ENCODE data around the gene UNC13C.
"Not testable (repeated sequence)": the region's sequence is repeated elsewhere in the genome, so short reads cannot be mapped to it uniquely, and the experiment has no call there.

The UNC13C gene

GRCh38 chr15:54307926-54308325 is 329.7 kb downstream of the UNC13C start:
- no peak for DNase-seq

GRCh38 chr15:54312528-54312927 is 334.3 kb downstream of the UNC13C start:
- DNase-seq: no peak

GRCh38 chr15:54321426-54321825 is 343.2 kb downstream of the UNC13C start:
- DNase-seq: no peak

DNA sequence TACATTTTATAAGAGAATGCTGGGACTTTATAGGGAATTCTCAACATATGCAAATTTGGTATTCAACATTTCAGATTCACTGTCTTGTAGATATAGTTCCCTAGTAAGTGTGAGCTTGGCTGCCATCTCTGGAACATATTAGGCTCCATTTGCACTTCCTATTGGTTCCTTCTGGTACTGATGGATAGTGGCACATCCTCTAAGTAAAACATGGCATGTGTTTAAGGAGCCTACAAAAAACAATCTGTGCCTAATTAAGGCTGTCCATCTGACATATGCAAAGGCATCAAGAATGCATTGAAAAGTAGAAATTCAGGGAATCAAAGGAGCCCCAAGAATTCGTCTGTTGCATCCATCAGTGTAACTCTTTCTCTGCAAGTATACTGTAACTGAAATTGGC is 344.1 kb downstream of the UNC13C start:
- no peak for DNase-seq

GRCh38 chr15:54345301-54345700 is 367.1 kb downstream of the UNC13C start:
- no peak for DNase-seq

GRCh38 chr15:54345827-54346226 is 367.6 kb downstream of the UNC13C start:
- DNase-seq: no peak

DNA sequence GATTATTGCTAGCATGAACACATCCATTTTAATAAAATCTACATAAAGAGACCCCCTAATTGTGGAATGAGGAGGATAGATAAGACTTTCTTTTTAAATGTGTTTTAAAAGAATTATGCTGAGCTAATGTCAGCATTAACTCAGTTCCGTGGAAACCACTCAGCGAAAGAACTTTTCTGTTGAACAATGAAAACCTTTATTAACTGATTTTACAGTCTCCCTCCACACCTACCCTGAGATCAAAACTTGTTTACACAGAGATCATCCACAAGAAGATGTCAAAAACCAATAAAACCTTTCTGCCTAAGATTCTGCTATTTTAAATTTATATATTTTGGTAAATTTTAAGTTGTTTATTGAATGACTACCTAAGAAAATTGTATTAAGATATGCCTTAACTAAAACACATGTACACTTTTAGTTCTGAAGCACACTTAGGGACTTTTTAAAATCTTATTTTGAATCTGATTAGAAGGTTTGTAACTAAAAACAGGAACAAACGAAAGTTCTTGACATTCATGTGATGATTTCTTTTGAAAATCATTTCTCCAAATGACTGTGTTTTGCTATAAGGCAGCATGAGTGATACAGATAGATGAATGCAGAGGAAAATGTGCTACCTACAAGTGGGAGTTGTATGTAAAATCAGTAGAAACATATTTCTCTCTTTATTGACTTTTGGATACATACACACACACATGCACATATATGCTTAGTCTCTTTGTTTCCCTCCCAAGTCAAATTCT is 369.0 kb downstream of the UNC13C start:
- no peak for DNase-seq

GRCh38 chr15:54353726-54354125 is 375.5 kb downstream of the UNC13C start:
- no peak for DNase-seq

DNA sequence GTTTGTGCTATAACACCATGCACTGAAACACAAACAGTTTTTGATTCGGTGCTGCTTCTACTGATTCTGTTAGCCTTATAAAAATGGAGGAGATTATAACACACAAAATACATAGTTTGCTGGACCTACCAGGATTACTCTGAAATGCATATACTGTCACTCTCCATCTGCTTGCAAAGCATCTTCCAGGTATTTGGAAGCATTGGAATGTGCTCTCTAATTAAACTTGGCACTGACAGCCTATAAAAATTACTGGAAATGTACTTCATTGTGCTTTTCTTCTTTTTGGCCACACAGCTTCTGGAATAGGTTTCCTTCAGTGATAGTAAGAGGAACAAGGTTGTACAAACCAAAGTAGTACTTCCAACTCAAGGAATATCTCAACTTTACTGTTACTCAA is 376.1 kb downstream of the UNC13C start:
- no peak for DNase-seq

DNA sequence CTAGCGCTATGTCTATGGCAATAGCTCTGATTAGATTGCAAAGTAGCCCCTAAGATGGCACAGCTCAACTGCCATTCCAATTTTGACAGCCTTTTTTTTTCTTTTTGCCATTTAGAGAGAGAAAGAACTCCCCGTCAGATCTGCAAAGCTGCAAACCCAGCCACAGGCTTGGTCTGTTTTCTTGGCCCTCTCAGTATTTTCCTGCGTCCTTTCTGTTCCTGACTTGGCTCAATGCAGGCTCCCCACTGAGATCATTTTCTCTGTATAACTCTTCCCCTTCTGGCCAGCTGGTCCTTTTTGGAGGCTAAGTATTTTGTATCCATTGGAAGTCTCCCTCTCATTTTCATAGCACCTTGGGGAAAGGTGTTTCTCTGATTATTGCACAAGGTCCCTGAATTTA is 386.7 kb downstream of the UNC13C start:
- no peak for DNase-seq

DNA sequence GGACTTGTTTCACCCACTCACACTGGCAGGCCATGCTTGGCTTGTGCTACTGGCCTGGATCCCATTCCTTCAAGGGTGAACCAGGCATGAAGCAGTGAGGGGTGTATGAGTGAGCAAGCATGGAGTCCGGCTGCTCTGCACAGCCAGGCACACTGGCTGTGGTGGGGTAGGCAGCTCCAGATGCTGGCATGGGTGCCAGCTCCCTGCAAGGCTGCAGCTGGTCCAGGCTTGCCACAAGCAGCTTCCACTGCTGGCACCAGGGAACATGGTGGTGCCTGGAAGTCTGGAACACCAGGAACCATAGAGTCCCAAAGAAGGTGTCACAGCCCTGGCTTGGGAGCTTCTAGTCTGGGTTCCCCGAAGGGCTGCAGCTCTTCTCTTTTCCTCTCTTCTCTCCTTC is 395.1 kb downstream of the UNC13C start:
- no peak for DNase-seq

DNA sequence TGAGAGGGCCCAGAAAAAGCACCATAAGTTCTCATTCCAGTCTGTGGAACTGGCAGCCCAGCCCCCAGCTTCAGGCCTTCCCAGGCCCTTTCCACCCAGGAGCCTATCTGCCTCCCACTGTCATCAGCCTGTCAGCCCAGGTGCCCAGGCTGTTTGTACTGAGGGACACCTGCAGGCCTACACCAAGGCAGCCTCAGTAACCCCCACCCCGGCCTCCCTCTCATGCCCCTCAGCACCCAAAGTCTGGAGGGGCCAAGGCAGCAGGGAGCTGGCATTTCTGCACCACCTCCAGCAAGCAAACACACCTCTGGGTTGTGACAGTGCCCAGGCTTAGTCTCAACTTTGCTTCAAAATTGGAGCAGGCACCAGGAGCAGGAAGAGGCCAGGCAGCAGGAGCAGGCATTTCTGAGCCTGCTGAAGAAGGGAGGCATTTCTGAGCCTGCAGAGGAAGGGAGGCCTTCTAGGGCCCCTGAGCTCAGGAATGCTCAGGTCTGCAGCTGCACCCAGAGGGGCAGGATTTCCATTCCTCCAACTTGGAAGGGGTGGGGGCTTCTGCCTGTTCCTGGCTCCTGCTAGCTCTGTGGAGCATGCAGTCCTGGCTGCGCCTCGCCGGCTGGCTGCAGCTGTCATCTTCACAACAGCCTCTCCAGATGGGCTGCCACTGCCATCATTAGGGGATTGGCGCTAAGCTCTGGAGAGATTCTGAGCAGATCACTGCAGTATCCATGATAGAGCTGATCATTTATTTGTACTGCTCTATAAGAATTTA is 396.1 kb downstream of the UNC13C start:
- no peak for DNase-seq

DNA sequence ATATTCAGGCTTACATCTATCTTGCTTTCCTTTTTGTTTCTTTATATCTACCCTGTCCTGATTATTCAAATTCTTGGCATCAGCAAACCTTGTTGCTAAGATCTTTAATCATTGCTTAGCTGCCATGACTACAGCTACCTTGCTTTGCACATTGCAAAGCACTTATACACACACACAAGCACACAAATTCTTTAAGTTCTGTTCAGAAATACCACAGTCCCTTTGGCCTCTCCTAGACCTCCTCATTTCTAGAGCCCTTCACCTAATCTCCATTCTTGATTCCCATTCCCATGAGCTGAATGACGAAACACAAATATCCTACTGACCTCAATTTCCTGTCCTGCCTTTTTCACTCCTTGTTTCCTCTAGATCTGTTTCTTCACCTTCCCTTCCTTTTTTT is 409.6 kb downstream of the UNC13C start:
- no peak for DNase-seq

GRCh38 chr15:54388746-54389145 is 410.5 kb downstream of the UNC13C start:
- DNase-seq: no peak

GRCh38 chr15:54410481-54410880 is 432.2 kb downstream of the UNC13C start:
- DNase-seq: no peak

DNA sequence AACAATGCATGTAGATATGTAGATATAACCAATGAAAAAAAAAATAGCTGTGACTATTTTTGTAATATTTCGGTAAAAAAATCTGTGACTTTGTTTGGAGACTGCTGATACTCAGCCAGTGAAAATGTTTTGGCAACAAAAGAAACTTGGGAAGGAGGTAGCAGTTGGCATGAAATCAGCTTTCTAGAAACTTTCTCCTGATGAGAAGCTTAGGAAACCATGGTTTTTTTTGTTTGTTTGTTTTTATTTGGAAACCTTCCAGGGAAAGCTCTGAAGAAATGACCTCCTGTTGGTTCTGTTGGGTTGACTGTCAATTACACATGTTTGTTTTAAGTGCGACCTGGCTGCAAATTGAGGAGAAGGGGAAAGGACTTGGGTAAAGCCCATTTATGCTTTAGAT is 445.9 kb downstream of the UNC13C start:
- DNase-seq: no peak

- DNase-seq: no peak
Measured at GRCh38 chr15:54428596-54428995, 450.4 kb downstream of the UNC13C start.

DNA sequence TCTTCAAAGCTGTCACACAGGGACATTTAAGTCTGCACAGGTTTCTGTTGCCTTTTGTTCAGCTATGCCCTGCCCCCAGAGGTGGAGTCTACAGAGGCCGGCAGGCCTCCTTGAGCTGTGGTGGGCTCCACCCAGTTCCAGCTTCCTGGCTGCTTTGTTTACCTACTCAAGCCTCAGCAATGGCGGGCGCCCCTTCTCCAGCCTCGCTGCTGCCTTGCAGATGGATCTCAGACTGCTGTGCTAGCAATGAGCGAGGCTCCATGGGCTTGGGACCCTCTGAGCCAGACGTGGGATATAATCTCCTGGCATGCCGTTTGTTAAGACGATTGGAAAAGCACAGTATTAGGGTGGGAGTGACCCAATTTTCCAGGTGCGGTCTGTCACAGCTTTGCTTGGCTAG is 472.0 kb downstream of the UNC13C start:
- DNase-seq: not testable (repeated sequence)

GRCh38 chr15:54456413-54456812 is 478.2 kb downstream of the UNC13C start:
- DNase-seq: no peak

DNA sequence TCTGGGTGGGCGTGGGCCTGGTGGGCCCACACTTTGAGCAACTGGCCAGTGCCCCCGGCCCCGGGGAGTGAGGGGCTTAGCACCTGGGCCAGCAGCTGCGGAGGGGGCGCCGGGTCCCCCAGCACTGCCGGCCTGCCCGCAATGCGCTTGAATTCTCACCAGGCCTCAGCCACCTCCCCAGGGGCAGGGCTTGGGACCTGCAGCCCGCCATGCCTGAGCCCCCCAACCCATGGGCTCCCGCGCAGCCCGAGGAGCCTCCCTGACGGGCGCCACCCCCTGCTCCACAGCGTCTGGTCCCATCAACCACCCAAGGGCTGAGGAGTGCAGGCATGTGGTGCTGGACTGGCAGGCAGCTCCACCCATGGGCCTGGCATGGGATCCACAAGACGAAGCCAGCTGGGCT is 484.3 kb downstream of the UNC13C start:
- DNase-seq: no peak

DNA sequence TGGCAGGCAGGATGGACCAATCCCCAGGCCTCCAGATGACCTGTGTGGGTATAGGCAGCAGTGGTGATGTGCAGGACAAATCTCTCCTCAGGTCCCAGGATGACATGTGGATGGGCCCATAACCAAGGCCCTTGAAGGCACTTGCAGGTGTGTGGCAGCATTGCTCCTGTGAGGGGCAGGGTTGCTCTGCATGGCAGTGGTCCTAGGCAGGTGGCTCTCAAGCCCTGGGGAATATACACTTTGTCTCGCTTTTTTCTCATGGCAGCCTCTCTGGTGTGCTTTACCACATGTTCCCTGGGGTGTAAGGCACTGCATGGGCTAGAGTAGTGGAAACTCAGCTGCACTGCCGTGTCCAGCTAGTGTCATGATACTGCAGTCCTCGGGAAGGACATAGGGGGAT is 503.6 kb downstream of the UNC13C start:
- DNase-seq: no peak

GRCh38 chr15:54482251-54482650 is 504.0 kb downstream of the UNC13C start:
- DNase-seq: no peak

- DNase-seq: no peak
Measured at GRCh38 chr15:54500330-54500729, 522.1 kb downstream of the UNC13C start.

- no peak for DNase-seq
Measured at GRCh38 chr15:54502416-54503075, 524.3 kb downstream of the UNC13C start.
